ENCODE data around the gene SARNP.

Gene SARNP

DNA sequence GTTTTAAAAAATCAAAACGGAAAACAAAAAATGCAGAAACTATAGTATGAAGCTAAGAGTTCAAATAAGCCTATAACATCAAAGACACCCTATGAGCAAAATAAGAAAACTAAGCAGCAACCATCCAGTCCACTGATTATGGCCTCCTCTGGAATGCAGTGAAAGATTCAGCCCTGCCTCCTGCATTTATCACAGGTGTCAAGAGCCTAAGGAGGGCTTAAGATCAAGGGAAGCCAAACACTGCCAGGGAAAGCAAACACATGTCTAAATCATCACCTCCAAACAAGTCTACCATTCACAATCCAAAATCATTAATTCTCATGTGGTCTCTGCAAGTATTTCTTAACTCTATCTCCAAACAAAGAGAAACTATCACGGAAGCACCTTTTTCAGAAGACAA lies 28.4 kb downstream of the SARNP start:
- DNase-seq (ENCODE audit: low read depth, low spot score): no peak
- TF ChIP-seq, protein P1, sequence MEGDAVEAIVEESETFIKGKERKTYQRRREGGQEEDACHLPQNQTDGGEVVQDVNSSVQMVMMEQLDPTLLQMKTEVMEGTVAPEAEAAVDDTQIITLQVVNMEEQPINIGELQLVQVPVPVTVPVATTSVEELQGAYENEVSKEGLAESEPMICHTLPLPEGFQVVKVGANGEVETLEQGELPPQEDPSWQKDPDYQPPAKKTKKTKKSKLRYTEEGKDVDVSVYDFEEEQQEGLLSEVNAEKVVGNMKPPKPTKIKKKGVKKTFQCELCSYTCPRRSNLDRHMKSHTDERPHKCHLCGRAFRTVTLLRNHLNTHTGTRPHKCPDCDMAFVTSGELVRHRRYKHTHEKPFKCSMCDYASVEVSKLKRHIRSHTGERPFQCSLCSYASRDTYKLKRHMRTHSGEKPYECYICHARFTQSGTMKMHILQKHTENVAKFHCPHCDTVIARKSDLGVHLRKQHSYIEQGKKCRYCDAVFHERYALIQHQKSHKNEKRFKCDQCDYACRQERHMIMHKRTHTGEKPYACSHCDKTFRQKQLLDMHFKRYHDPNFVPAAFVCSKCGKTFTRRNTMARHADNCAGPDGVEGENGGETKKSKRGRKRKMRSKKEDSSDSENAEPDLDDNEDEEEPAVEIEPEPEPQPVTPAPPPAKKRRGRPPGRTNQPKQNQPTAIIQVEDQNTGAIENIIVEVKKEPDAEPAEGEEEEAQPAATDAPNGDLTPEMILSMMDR (IDR thresholded peaks at IDR 0.05; ENCODE audit: low read depth, low read length): no peak
- no peak overlapping the region for H3K4me3 ChIP-seq (ENCODE audit: low read depth, low read length)
- in situ Hi-C loops (cut with HindIII; ENCODE audit: low sequenced_read_pairs): no loop called here

DNA sequence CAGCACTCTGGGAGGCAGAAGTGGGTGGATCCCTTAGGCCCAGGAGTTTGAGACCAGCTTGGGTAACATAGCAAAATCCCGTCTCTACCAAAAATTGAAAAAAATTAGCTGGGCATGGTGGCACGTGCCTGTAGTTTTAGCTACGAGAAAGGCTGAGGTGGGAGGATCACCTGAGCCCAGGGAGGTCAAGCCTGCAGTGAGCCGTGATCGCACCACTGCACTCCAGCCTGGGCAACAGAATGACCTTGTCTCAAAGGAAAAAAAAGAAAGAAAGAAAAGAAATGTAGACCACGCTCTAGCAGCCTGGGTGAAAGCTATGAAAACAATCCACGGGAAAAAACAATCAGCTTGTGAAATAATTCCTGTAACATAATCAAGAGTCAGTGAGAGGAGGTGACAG lies 29.0 kb downstream of the SARNP start:
- in situ Hi-C loops (cut with HindIII; ENCODE audit: low sequenced_read_pairs): no loop called here
- TF ChIP-seq, protein P1 (IDR thresholded peaks at IDR 0.05; ENCODE audit: low read depth, low read length): no peak
- H3K4me3 ChIP-seq (ENCODE audit: low read depth, low read length): no peak overlapping the region
- DNase-seq (ENCODE audit: low read depth, low spot score): no peak

DNA sequence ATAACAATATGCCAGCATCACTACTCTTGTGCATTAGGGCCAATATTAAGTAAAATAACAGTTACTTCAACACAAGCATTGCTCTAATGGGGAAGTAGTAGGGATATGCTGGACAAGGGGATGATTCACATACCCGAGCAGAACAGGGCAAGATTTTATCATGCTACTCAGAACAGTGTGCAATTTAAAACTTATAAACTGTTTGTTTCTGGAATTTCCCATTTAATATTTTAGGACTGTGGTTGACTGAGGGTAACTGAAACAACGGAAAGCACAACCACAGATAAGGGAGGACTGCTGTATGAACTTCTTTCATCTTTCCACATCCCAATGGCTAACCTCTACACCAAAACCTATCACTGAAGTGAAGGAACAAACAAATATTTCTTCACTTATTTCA lies 36.8 kb downstream of the SARNP start:
- TF ChIP-seq, protein P1 (IDR thresholded peaks at IDR 0.05; ENCODE audit: low read depth, low read length): no peak
- H3K4me3 ChIP-seq (ENCODE audit: low read depth, low read length): no peak overlapping the region
- in situ Hi-C loops (cut with HindIII; ENCODE audit: low sequenced_read_pairs): no loop called here
- no peak for DNase-seq (ENCODE audit: low read depth, low spot score)

- DNase-seq (ENCODE audit: low read depth, low spot score): no peak
- TF ChIP-seq, protein P1 (IDR thresholded peaks at IDR 0.05; ENCODE audit: low read depth, low read length): no peak
- H3K4me3 ChIP-seq (ENCODE audit: low read depth, low read length): no peak overlapping the region
- in situ Hi-C loops (cut with HindIII; ENCODE audit: low sequenced_read_pairs): no loop called here
Measured at GRCh38 chr12:55777856-55778255, 39.7 kb downstream of the SARNP start.

DNA sequence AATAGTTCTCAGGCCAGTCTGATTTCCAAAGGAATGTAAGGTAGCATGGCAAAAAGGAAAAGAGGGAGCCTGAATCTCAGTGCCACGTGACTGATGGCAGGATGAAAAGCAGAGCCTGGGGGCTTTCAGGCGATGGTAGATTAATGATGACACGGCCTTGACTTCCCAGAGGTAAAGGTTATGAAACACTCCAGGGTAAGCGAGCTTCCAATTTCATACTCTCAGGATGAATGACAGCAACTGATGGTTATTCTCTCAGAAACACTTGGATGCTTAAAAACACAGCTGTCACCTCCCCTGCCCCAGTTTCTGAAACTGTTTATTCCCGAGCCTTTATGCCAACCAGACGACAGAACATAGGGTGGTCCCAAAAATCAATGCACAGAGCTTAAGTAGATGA lies 45.8 kb downstream of the SARNP start:
- in situ Hi-C loops (cut with HindIII; ENCODE audit: low sequenced_read_pairs): no loop called here
- TF ChIP-seq, protein P1 (IDR thresholded peaks at IDR 0.05; ENCODE audit: low read depth, low read length): no peak
- H3K4me3 ChIP-seq (ENCODE audit: low read depth, low read length): no peak overlapping the region
- DNase-seq (ENCODE audit: low read depth, low spot score): no peak

GRCh38 chr12:55767156-55767555 lies 50.4 kb downstream of the SARNP start:
- TF ChIP-seq, protein P1 (IDR thresholded peaks at IDR 0.05; ENCODE audit: low read depth, low read length): no peak
- in situ Hi-C loops (cut with HindIII; ENCODE audit: low sequenced_read_pairs): no loop called here
- no peak for DNase-seq (ENCODE audit: low read depth, low spot score)
- no peak overlapping the region for H3K4me3 ChIP-seq (ENCODE audit: low read depth, low read length)

DNA sequence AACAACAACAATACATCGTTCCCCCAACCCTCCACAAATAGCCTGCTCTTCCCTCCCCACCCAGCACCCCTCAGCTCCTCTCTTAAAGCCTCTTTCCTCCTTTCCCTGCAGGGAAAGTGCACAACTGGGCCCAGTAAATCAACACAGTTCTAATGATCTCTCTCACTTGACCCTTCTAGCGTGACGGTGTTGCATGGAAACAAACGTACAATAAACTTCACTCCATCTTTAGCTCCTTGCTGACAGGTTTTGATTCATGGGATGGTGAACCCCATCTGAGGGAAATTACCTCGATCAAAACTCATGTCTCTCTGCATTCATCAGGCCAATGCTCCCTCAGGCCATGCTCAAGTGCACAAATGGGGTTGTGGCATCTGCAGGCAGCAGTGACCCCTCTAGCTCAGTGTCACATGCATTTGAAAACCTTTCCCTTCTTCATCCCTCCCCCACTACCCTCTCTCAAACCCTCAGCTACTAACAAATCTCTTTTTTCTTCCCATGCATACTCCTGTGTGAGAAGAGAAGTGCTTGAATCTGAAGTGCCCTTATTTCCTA lies 51.7 kb downstream of the SARNP start:
- in situ Hi-C loops (cut with HindIII; ENCODE audit: low sequenced_read_pairs): no loop called here
- TF ChIP-seq, protein P1 (IDR thresholded peaks at IDR 0.05; ENCODE audit: low read depth, low read length): no peak
- no peak overlapping the region for H3K4me3 ChIP-seq (ENCODE audit: low read depth, low read length)
- no peak for DNase-seq (ENCODE audit: low read depth, low spot score)

Measured in astrocyte of the spinal cord (primary cell).